ENCODE data around the gene GJC2.
"Not testable (repeated sequence)": the region's sequence is repeated elsewhere in the genome, so short reads cannot be mapped to it uniquely, and the experiment has no call there.

GJC2 gene

GRCh38 chr1:228175316-228176023 is 25.7 kb downstream of the GJC2 start:
- no peaks in the 10 kb centered on the region for H3K27me3 Mint-ChIP-seq
- no peaks in the 10 kb centered on the region for H3K36me3 Mint-ChIP-seq (ENCODE audit: low read depth)
- H3K9me3 Mint-ChIP-seq, result no peaks in the 10 kb centered on the region
- ATAC-seq, result no peak
- no peak overlapping the region for H3K27ac Mint-ChIP-seq
- DNase-seq, result no peak
- no peaks in the 10 kb centered on the region for H3K4me1 Mint-ChIP-seq
- H3K4me3 Mint-ChIP-seq, result no peak overlapping the region

GRCh38 chr1:228176024-228176395 is 26.3 kb downstream of the GJC2 start:
- no peak overlapping the region for H3K4me3 Mint-ChIP-seq
- H3K9me3 Mint-ChIP-seq, result no peaks in the 10 kb centered on the region
- ATAC-seq (no peak), DNase-seq (no peak)
- H3K27ac Mint-ChIP-seq, result no peak overlapping the region
- no peaks in the 10 kb centered on the region for H3K36me3 Mint-ChIP-seq (ENCODE audit: low read depth)
- no peaks in the 10 kb centered on the region for H3K4me1 Mint-ChIP-seq
- no peaks in the 10 kb centered on the region for H3K27me3 Mint-ChIP-seq

DNA sequence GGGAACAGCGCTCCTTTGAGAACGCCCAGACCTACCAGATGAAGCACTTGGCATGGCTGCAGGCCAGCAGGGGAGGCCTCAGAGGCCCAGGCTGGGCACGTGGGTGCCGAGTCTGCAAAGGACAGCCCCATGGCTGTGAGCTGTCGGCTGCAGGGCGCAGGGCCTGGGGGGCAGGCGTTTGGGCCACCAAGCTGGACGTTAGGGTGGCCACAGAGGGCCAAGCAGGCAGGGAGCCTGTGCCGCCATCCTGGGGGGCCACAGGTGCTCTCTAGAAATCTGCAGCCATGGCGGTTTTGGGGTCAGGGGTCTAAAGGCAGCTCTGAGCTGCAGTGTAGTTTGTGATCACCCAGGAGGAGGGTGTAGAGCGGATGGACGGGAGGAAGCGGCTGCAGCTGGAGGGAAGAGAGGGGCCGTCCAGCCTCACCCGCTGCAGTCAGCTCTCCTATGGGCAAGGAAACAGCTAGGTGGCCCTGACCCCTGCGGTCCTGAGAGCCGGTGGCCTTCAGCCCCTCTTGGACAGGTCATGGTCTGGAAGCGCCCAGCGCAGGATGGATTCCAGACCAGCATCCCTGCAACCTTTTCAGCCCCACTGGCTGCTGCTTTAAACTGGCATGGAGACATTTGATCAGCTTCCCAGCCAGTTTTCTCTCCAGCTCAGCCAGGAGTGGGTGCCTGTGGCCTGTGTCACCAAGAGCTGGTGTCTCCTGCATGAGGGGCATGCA is 26.9 kb downstream of the GJC2 start:
- Mint-ChIP-seq H3K4me1 (no peaks in the 10 kb centered on the region), H3K9me3 (no peaks in the 10 kb centered on the region), H3K4me3 (no peak overlapping the region), H3K27ac (no peak overlapping the region), H3K27me3 (no peaks in the 10 kb centered on the region), H3K36me3 (ENCODE audit: low read depth) (no peaks in the 10 kb centered on the region)
- no peak for ATAC-seq
- DNase-seq, result no peak

DNA sequence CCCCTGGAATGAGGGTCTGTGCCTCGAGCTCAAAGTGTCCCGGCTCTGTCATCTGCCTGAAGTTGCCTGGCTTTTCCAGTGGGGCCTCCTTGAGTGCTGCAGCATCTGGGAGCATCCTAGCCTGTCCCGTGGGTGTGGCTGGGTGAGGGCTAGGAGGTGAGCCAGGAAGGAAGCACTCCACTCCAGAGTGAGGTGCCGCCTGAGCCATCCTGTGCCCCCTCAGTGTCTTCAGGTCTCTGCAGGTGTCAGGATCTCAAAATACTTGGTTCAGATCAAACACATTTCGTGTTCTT is 27.4 kb downstream of the GJC2 start:
- ATAC-seq (no peak), DNase-seq (no peak)
- H3K4me1 Mint-ChIP-seq, result no peaks in the 10 kb centered on the region
- no peaks in the 10 kb centered on the region for H3K36me3 Mint-ChIP-seq (ENCODE audit: low read depth)
- no peaks in the 10 kb centered on the region for H3K9me3 Mint-ChIP-seq
- H3K4me3 Mint-ChIP-seq, result no peak overlapping the region
- H3K27ac Mint-ChIP-seq, result no peak overlapping the region
- H3K27me3 Mint-ChIP-seq, result no peaks in the 10 kb centered on the region

GRCh38 chr1:228177721-228178710 is 28.3 kb downstream of the GJC2 start:
- no peak overlapping the region for H3K27ac Mint-ChIP-seq
- H3K4me1 Mint-ChIP-seq, result no peaks in the 10 kb centered on the region
- H3K27me3 Mint-ChIP-seq, result no peaks in the 10 kb centered on the region
- DNase-seq, result no peak
- H3K36me3 Mint-ChIP-seq (ENCODE audit: low read depth), result no peaks in the 10 kb centered on the region
- no peaks in the 10 kb centered on the region for H3K9me3 Mint-ChIP-seq
- ATAC-seq, result no peak
- no peak overlapping the region for H3K4me3 Mint-ChIP-seq

DNA sequence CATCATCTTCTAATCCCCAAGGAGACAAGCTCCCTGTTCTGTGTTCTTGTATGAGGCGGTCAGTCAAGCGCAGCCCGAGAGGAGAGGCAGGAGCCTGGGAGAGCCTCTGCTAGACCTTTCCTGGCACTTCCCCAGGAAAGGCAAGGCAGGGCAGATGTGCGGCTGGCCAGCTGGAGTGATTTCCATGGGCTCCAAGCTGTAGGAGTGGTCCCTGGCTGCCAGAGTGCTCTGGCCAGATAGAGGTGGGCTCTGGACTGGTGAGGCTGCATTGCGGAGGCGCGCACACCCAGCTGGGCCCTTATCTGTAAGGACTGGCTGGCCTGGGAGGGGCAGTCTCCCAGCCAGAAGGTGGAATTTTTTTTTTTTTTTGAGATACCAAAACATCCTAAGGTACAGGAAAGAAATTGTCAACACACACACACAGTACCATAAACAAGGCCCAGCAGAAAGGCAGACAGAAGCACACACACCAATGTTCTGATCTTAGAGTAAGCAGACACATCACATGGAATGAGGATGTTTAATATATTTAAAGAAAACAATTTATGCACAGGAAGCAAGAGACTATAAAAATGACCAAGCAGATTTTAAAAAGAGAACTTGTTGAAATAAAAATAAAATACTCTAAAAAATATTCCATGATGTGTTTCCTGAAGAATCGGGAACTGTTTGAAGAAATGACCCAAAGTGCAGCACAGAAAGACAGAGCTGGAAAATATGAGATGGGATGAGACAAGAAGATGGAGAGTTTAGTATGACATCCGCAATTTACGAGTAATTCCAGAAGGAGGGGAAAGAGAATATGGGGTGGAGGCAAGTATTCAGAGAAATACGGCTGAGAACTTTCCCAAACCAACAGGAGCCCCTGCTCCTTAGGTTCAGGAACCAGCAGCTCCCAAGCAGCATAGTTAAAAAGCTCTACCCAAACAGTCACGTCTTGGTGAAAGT is 29.3 kb downstream of the GJC2 start:
- DNase-seq, result no peak
- Mint-ChIP-seq H3K27ac (no peak overlapping the region), H3K9me3 (no peaks in the 10 kb centered on the region)

GRCh38 chr1:228180271-228180958 is 30.7 kb downstream of the GJC2 start:
- ATAC-seq (peak; percentile 37), DNase-seq (no peak)
- H3K9me3 Mint-ChIP-seq, result no peaks in the 10 kb centered on the region
- no peak overlapping the region for H3K27ac Mint-ChIP-seq
- H3K27me3 Mint-ChIP-seq, result no peaks in the 10 kb centered on the region
- no peaks in the 10 kb centered on the region for H3K36me3 Mint-ChIP-seq (ENCODE audit: low read depth)
- peaks cover 2% of the 10 kb centered on the region for H3K4me1 Mint-ChIP-seq
- no peak overlapping the region for H3K4me3 Mint-ChIP-seq

More for the DNA sequence above, 29.3 kb downstream of the GJC2 start:
- ATAC-seq, result no peak
- Mint-ChIP-seq H3K4me1 (no peaks in the 10 kb centered on the region), H3K27me3 (no peaks in the 10 kb centered on the region), H3K4me3 (no peak overlapping the region), H3K36me3 (ENCODE audit: low read depth) (no peaks in the 10 kb centered on the region)

DNA sequence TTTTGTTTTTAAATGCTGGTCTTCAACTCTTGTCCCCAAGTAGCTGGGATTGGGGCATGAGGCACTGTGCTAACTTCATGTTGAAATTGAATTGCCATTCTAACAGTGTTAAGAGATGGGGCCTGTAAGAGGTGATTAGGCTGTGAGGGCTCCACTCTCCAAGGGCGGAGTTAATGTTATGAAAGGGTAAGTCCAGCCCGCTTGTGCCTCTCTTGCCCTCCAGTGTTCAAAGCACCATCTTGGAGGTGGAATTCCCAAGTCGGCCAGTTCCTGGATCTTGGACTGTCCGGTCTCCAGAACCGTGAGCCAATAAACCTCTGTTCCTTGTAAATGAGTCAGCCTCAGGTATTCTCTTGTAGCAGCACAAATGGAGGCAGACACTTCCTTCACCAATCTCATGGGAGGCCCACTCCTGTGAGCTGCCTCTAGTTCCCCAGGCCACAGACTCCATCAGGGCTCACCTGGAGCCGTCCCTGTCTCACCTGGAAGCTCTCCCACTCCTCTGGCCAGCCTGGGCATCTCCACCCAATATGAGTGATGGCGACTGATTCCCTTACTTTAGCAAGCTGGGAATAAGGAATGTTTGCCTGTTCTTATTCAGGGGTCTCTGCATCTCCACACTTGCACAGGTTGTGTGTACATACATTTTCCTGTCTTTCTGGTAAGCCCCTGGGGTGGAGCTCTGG is 31.4 kb downstream of the GJC2 start:
- no peaks in the 10 kb centered on the region for H3K27me3 Mint-ChIP-seq
- no peak for ATAC-seq
- H3K4me3 Mint-ChIP-seq, result no peak overlapping the region
- no peaks in the 10 kb centered on the region for H3K36me3 Mint-ChIP-seq (ENCODE audit: low read depth)
- no peak overlapping the region for H3K27ac Mint-ChIP-seq
- peaks cover 8% of the 10 kb centered on the region for H3K4me1 Mint-ChIP-seq
- no peak for DNase-seq
- H3K9me3 Mint-ChIP-seq, result no peaks in the 10 kb centered on the region

GRCh38 chr1:228181645-228182034 is 31.9 kb downstream of the GJC2 start:
- no peaks in the 10 kb centered on the region for H3K9me3 Mint-ChIP-seq
- H3K4me1 Mint-ChIP-seq, result peaks cover 9% of the 10 kb centered on the region
- ATAC-seq (no peak), DNase-seq (no peak)
- H3K27me3 Mint-ChIP-seq, result no peaks in the 10 kb centered on the region
- H3K36me3 Mint-ChIP-seq (ENCODE audit: low read depth), result no peaks in the 10 kb centered on the region
- H3K4me3 Mint-ChIP-seq, result no peak overlapping the region
- no peak overlapping the region for H3K27ac Mint-ChIP-seq

DNA sequence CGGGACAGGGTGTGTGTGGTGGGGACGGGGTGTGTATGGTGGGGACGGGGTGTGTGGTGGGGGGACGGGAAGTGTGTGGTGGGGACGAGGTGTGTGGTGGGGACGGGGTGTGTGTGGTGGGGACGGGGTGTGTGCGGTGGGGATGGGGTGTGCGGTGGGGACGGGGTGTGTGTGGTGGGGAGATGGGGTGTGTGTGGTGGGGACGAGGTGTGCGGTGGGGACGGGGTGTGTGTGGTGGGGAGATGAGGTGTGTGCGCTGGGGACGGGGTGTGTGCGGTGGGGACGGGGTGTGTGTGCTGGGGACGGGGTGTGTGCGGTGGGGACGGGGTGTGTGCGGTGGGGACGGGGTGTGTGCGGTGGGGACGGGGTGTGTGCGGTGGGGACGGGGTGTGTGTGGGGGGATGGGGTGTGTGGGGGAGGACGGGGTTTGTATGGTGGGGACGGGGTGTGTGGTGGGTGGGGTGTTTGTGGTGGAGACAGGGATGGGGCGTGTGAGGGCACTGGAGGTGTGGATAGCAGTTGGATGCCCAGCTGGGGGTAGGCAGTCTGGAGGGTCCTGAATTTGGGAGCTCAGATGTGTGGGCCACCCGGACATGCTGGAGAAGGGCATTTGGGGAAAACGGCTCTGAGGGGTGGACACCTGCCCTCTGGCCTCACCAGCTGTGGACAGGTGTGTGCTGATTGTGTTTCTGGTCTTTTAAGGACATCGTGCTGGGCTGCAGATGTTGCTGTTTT is 32.7 kb downstream of the GJC2 start:
- Mint-ChIP-seq H3K27me3 (no peaks in the 10 kb centered on the region), H3K4me1 (peaks cover 9% of the 10 kb centered on the region), H3K36me3 (ENCODE audit: low read depth) (no peaks in the 10 kb centered on the region), H3K9me3 (no peaks in the 10 kb centered on the region), H3K4me3 (no peak overlapping the region), H3K27ac (no peak overlapping the region)
- ATAC-seq (no peak), DNase-seq (no peak)

GRCh38 chr1:228184152-228184551 is 34.4 kb downstream of the GJC2 start:
- Mint-ChIP-seq H3K27me3 (no peaks in the 10 kb centered on the region), H3K4me3 (no peak overlapping the region), H3K9me3 (no peaks in the 10 kb centered on the region), H3K27ac (no peak overlapping the region), H3K36me3 (ENCODE audit: low read depth) (no peaks in the 10 kb centered on the region), H3K4me1 (peaks cover 9% of the 10 kb centered on the region)
- ATAC-seq (no peak), DNase-seq (no peak)

- H3K4me3 Mint-ChIP-seq, result no peak overlapping the region
- H3K4me1 Mint-ChIP-seq, result peaks cover 9% of the 10 kb centered on the region
- H3K27ac Mint-ChIP-seq, result no peak overlapping the region
- no peaks in the 10 kb centered on the region for H3K36me3 Mint-ChIP-seq (ENCODE audit: low read depth)
- H3K9me3 Mint-ChIP-seq, result no peaks in the 10 kb centered on the region
- DNase-seq, result no peak
- ATAC-seq, result peak; percentile 65
- H3K27me3 Mint-ChIP-seq, result no peaks in the 10 kb centered on the region
Observed at GRCh38 chr1:228185641-228185965, 35.9 kb downstream of the GJC2 start.

GRCh38 chr1:228188249-228188648 is 38.5 kb downstream of the GJC2 start:
- not testable (repeated sequence) for H3K4me3 Mint-ChIP-seq; H3K36me3 Mint-ChIP-seq (ENCODE audit: low read depth); ATAC-seq; H3K4me1 Mint-ChIP-seq; DNase-seq; H3K9me3 Mint-ChIP-seq; H3K27ac Mint-ChIP-seq; H3K27me3 Mint-ChIP-seq
